ENCODE data around the gene PCDH9. TPM values are rescaled to one million over a fixed set of nuclear protein-coding genes. Genes with fewer than 3 reads are reported as not detected.

Gene PCDH9
- total and polyA plus RNA-seq, 10 of the 15 experiments (the other 5 are each of a cell fraction or from before 2014, with no cell fraction given) = 0.02 to 2.3 (median 0.05) TPM; not detected in 1

GRCh38 chr13:66853564-66853963 lies 376.6 kb downstream of the PCDH9 start:
- TF ChIP-seq ZNF24 (IDR thresholded peaks at IDR 0.05) (no peak), ZNF217 (IDR thresholded peaks at IDR 0.05) (no peak), ZZZ3 (IDR thresholded peaks at IDR 0.05; ENCODE audit: control insufficient read depth, insufficient read length, low read depth) (no peak), SIN3A (IDR thresholded peaks at IDR 0.05; ENCODE audit: low read depth, low read length) (no peak)
- TF ChIP-seq, protein P1, sequence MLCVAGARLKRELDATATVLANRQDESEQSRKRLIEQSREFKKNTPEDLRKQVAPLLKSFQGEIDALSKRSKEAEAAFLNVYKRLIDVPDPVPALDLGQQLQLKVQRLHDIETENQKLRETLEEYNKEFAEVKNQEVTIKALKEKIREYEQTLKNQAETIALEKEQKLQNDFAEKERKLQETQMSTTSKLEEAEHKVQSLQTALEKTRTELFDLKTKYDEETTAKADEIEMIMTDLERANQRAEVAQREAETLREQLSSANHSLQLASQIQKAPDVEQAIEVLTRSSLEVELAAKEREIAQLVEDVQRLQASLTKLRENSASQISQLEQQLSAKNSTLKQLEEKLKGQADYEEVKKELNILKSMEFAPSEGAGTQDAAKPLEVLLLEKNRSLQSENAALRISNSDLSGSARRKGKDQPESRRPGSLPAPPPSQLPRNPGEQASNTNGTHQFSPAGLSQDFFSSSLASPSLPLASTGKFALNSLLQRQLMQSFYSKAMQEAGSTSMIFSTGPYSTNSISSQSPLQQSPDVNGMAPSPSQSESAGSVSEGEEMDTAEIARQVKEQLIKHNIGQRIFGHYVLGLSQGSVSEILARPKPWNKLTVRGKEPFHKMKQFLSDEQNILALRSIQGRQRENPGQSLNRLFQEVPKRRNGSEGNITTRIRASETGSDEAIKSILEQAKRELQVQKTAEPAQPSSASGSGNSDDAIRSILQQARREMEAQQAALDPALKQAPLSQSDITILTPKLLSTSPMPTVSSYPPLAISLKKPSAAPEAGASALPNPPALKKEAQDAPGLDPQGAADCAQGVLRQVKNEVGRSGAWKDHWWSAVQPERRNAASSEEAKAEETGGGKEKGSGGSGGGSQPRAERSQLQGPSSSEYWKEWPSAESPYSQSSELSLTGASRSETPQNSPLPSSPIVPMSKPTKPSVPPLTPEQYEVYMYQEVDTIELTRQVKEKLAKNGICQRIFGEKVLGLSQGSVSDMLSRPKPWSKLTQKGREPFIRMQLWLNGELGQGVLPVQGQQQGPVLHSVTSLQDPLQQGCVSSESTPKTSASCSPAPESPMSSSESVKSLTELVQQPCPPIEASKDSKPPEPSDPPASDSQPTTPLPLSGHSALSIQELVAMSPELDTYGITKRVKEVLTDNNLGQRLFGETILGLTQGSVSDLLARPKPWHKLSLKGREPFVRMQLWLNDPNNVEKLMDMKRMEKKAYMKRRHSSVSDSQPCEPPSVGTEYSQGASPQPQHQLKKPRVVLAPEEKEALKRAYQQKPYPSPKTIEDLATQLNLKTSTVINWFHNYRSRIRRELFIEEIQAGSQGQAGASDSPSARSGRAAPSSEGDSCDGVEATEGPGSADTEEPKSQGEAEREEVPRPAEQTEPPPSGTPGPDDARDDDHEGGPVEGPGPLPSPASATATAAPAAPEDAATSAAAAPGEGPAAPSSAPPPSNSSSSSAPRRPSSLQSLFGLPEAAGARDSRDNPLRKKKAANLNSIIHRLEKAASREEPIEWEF (IDR thresholded peaks at IDR 0.05; ENCODE audit: insufficient replicate concordance, low read depth, low read length) = no peak
- Histone ChIP-seq H3K79me2 (ENCODE audit: control insufficient read depth, insufficient read depth, low read length) (no peaks in the 10 kb centered on the region), H3K27me3 (replicated peaks in 1 of 2; ENCODE audit: control insufficient read depth in 2 of 2, insufficient read depth in 2 of 2, low read length in 1 of 2) (no peaks in the 10 kb centered on the region), H3K36me3 (ENCODE audit: control insufficient read depth in 2 of 2, insufficient read depth in 2 of 2, low read length in 1 of 2) (no peaks in the 10 kb centered on the region), H3K4me3 (no peak overlapping the region), H4K20me1 (ENCODE audit: control insufficient read depth, insufficient read depth) (no peaks in the 10 kb centered on the region), H3K4me2 (ENCODE audit: control insufficient read depth, insufficient read depth) (no peak overlapping the region), H3K4me1 (ENCODE audit: control insufficient read depth, insufficient read depth, low read length) (no peaks in the 10 kb centered on the region), H3K9ac (ENCODE audit: control insufficient read depth, insufficient read depth, low read length) (no peak overlapping the region), H3K9me3 (replicated peaks; ENCODE audit: control insufficient read depth, insufficient read depth, low read length) (no peaks in the 10 kb centered on the region), H3K27ac (ENCODE audit: control insufficient read depth, insufficient read depth) (no peak overlapping the region), H2AFZ (ENCODE audit: control insufficient read depth, low read depth, low read length) (no peak overlapping the region)
- POLR2A ChIA-PET = no interaction called here
- CTCF ChIA-PET = no interaction called here
- no peak for ATAC-seq
- RAD21 ChIA-PET (ENCODE audit: unreplicated experiment) = interaction anchor here (0.6 kb wide), 1 partner anchor 854 kb away, joined by 3 read pairs; no protein-coding TSS in a partner anchor
- no TSS peak for BruUV-seq (replicated peaks)
- SMC1A ChIA-PET (ENCODE audit: uncharacterized antibody, unreplicated experiment) = no interaction called here
- in situ Hi-C loops (cut with MboI) = no loop called here
- no peak for FAIRE-seq
- DNase-seq (ENCODE audit: low read depth, low spot score) = no peak
- intact Hi-C loops (cut with micrococcal nuclease; ENCODE audit: unreplicated experiment) = no loop called here
